ENCODE data around the gene SMARCD1.

Gene SMARCD1

GRCh38 chr12:50040657-50041056 lies 44.5 kb upstream of the SMARCD1 start:
- no peaks in the 10 kb centered on the region for H3K4me1 ChIP-seq (ENCODE audit: insufficient read depth, low read length, severe bottlenecking)
- no peaks in the 10 kb centered on the region for H3K79me2 ChIP-seq (ENCODE audit: insufficient read depth, low read length)
- H3F3A ChIP-seq (ENCODE audit: insufficient read depth, low read length) = no peaks in the 10 kb centered on the region
- no peak overlapping the region for H2AFZ ChIP-seq (ENCODE audit: low read length)
- no peaks in the 10 kb centered on the region for H4K20me1 ChIP-seq (ENCODE audit: insufficient read depth, low read length)
- H3K27me3 ChIP-seq (ENCODE audit: insufficient read depth, low read length) = no peaks in the 10 kb centered on the region; the same call in 1 of the 2 replicates
- H3K4me2 ChIP-seq (ENCODE audit: low read length) = no peak overlapping the region
- no peak overlapping the region for H3K27ac ChIP-seq (ENCODE audit: low read depth, low read length, poor library complexity, severe bottlenecking)
- TF ChIP-seq CTCF (IDR thresholded peaks at IDR 0.05; ENCODE audit: low read length) = no peak
- no peak for TF ChIP-seq EZH2 (IDR thresholded peaks at IDR 0.05; ENCODE audit: borderline replicate concordance, low read length)
- H3K9me2 ChIP-seq (ENCODE audit: low read depth, low read length) = no peaks in the 10 kb centered on the region
- no peaks in the 10 kb centered on the region for H3K9me3 ChIP-seq (ENCODE audit: low read length)
- H3K36me3 ChIP-seq (ENCODE audit: insufficient read depth, low read length) = no peaks in the 10 kb centered on the region
- no peak overlapping the region for H3K9ac ChIP-seq (ENCODE audit: low read length)
- H3K4me3 ChIP-seq (ENCODE audit: low read depth, low read length, poor library complexity, severe bottlenecking) = no peak overlapping the region

DNA sequence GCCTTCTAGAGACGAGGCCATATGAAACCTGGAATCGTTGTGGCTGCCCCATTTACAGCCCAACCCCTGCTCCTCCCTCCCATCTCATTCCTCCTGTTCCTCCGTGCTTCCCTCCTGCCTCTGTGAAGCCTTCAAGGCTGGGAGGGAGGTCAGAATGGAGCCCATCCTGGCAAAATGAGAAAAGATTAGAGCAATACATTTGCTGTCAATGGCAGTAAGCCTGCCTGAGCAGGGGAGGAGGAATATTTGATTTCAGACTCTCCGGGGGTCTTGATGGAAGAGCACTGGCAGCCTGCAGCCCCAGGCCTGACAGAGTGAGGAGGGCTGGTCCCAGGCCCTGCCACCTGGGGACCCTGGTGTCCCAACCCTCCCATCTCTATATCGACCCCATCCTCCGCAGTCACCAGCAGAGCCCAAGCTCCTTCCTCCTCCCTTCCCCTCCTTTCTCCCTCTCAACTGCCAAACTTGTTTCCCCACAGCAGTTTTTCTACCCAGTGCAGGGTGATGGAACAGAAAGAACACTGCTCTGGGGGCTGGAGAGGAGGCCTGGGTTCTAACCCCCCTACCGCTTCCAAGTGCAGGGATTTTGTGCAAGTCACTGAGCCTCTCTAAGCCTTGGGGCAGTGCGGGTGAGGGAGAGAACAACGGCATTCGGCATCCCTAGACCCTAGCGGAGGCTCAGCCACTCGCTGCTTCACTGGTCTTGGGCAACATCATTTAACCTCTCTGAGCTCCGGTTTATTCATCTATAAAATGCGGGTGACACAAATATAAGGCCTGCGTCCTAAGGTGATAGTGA lies 43.9 kb upstream of the SMARCD1 start:
- Histone ChIP-seq H3K4me1 (ENCODE audit: insufficient read depth, low read length, severe bottlenecking) (no peaks in the 10 kb centered on the region), H3K4me3 (ENCODE audit: low read depth, low read length, poor library complexity, severe bottlenecking) (no peak overlapping the region), H2AFZ (ENCODE audit: low read length) (no peak overlapping the region), H3F3A (ENCODE audit: insufficient read depth, low read length) (no peaks in the 10 kb centered on the region), H4K20me1 (ENCODE audit: insufficient read depth, low read length) (no peaks in the 10 kb centered on the region), H3K36me3 (ENCODE audit: insufficient read depth, low read length) (no peaks in the 10 kb centered on the region), H3K9me3 (ENCODE audit: low read length) (no peaks in the 10 kb centered on the region), H3K79me2 (ENCODE audit: insufficient read depth, low read length) (no peaks in the 10 kb centered on the region), H3K27ac (ENCODE audit: low read depth, low read length, poor library complexity, severe bottlenecking) (no peak overlapping the region), H3K27me3 (ENCODE audit: insufficient read depth, low read length) (no peaks in the 10 kb centered on the region; the same call in 1 of the 2 replicates), H3K9ac (ENCODE audit: low read length) (no peak overlapping the region), H3K9me2 (ENCODE audit: low read depth, low read length) (no peaks in the 10 kb centered on the region), H3K4me2 (ENCODE audit: low read length) (no peak overlapping the region)
- no peak for TF ChIP-seq EZH2 (IDR thresholded peaks at IDR 0.05; ENCODE audit: borderline replicate concordance, low read length)
- no peak for TF ChIP-seq CTCF (IDR thresholded peaks at IDR 0.05; ENCODE audit: low read length)

- H2AFZ ChIP-seq (ENCODE audit: low read length) = no peak overlapping the region
Measured at GRCh38 chr12:50041962-50042361, 43.2 kb upstream of the SMARCD1 start.

More at GRCh38 chr12:50041962-50042361, 43.2 kb upstream of the SMARCD1 start:
- Histone ChIP-seq H3K4me3 (ENCODE audit: low read depth, low read length, poor library complexity, severe bottlenecking) (no peak overlapping the region), H3K27ac (ENCODE audit: low read depth, low read length, poor library complexity, severe bottlenecking) (no peak overlapping the region), H4K20me1 (ENCODE audit: insufficient read depth, low read length) (no peaks in the 10 kb centered on the region), H3K79me2 (ENCODE audit: insufficient read depth, low read length) (no peaks in the 10 kb centered on the region), H3K4me2 (ENCODE audit: low read length) (no peak overlapping the region), H3F3A (ENCODE audit: insufficient read depth, low read length) (no peaks in the 10 kb centered on the region), H3K36me3 (ENCODE audit: insufficient read depth, low read length) (no peaks in the 10 kb centered on the region), H3K27me3 (ENCODE audit: insufficient read depth, low read length) (no peaks in the 10 kb centered on the region; the same call in 1 of the 2 replicates), H3K9me2 (ENCODE audit: low read depth, low read length) (no peaks in the 10 kb centered on the region), H3K4me1 (ENCODE audit: insufficient read depth, low read length, severe bottlenecking) (no peaks in the 10 kb centered on the region), H3K9me3 (ENCODE audit: low read length) (no peaks in the 10 kb centered on the region), H3K9ac (ENCODE audit: low read length) (no peak overlapping the region)
- TF ChIP-seq EZH2 (IDR thresholded peaks at IDR 0.05; ENCODE audit: borderline replicate concordance, low read length) (no peak), CTCF (IDR thresholded peaks at IDR 0.05; ENCODE audit: low read length) (no peak)
